DMS79 treated with DMSO at 0.1 percent for 48 hours (cell line): Measurements from ENCODE around the gene UACA.
"Not testable (repeated sequence)": the region's sequence is repeated elsewhere in the genome, so short reads cannot be mapped to it uniquely, and the experiment has no call there.

Experiments
- DNase-seq: peaks from one replicate; lab custom pipeline; 2025; lab: John Stamatoyannopoulos, UW

The UACA gene

DNA sequence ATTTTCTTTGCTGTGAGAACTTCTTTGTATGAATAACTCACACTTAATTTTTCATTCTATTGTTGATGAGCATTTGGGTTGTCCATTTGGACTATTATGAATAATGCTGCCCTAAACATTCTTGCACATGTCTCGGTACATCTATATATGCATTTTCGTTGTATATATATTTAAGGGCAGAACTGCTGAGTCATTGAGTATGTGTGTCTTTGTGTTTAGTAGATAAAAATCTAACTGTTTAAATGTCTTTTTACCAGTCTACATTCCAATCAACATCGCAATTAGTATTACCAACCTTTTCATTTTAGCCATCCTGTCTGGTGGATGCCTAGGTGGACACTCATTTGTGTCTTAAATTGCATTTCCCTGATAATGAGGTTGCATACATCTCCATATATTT is 144.4 kb downstream of the UACA start:
- no peak for DNase-seq

- DNase-seq = no peak
Observed at GRCh38 chr15:70617911-70618287, 145.5 kb downstream of the UACA start.

DNA sequence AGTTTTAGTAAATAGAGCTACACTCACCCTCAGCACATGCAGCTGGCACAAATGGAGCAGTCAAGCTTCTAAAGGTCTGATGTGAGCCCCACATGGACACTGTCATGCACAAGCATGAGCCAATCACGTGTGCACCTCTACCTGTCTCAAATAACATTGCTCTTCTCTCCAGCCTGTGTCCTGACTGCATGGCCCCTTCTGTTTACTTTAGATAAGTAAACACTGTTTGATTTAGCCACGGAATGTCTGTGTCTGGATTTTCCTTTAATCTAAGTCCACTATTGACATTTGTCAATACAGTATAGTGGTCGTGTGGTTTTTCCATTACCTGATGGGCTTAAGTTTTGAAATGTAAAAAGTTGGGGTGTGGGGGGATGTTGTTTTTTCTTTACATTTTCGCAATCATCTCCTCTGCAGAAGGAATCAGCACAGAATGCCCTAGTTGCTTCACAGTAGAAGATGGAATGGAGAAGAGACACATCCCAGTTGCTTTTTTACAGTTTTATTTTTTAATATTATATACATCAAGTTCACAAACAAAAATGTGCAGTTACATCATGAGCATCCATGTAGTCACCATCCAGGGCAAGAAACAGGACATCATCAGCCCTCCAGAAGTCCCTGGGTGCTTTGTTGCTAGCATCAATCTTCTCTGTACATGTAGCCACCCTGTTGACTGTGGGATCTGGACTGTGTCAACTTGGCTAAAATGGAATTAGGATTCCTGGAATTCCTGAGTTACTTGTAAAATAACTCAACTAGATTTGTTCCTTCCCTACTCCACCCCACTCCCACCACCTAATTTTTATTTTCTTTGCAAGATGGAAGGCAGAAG is 146.1 kb downstream of the UACA start:
- DNase-seq = no peak

GRCh38 chr15:70616311-70616756 is 147.0 kb downstream of the UACA start:
- DNase-seq = not testable (repeated sequence)

DNA sequence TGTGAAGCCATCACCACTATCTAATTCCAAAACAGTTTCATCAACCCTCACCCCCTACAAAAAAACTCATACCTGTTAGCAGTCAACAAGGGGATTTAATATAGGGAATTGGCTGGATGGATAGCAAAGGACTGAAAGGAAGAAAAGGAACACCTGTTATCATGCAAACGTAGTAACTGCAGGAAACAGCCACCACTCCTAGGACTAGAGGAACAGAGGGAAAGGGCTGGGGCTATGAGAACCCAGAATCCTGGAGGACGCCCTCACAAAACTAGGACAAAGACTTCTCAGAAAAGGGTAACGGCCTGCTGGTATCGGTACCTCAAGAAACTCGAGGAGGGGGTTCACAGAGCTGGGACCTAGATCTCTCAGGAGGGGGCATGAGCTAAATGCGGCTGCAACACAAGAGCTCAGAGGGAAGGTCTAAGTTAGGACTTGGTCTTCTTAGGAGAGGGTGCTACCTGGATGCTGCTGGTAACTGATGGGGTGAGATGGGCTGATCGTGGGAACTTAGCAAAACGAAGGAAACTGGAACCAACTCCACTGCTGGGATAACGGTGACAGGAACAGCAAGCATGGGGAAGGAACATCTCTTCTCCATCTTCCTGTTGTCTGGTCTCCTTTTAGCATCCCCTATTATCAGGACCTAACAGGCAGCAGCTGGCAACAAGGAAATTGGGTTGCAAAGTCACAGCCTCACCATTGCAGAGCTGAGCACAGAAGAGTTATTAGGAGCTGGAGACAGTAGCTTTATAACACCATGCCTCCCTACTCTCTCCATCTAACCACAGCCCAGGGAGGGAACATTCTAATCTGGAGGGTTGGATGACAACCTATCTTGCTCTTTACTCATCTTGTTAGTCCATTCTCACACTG is 147.7 kb downstream of the UACA start:
- no peak for DNase-seq

- no peak for DNase-seq
Observed at GRCh38 chr15:70614221-70614620, 149.1 kb downstream of the UACA start.

GRCh38 chr15:70613271-70613670 is 150.1 kb downstream of the UACA start:
- no peak for DNase-seq

- no peak for DNase-seq
Observed at GRCh38 chr15:70611286-70611685, 152.1 kb downstream of the UACA start.

- no peak for DNase-seq
Observed at GRCh38 chr15:70610541-70610940, 152.8 kb downstream of the UACA start.

GRCh38 chr15:70609889-70610288 is 153.5 kb downstream of the UACA start:
- no peak for DNase-seq

- DNase-seq = peak; percentile 30
Observed at GRCh38 chr15:70608144-70608543, 155.2 kb downstream of the UACA start.

- DNase-seq = peak; percentile 25
Observed at GRCh38 chr15:70605606-70606410, 157.6 kb downstream of the UACA start.

- no peak for DNase-seq
Observed at GRCh38 chr15:70604666-70605315, 158.6 kb downstream of the UACA start.
